Activated CD4-positive, alpha-beta memory T cell treated with anti-CD3 and anti-CD28 coated beads for 36 hours (primary cell): ENCODE measurements around the gene MPDZ. TPM values are rescaled to one million over a fixed set of nuclear protein-coding genes. Genes with fewer than 3 reads are reported as not detected.

ENCODE experiments used
- CTCF ChIA-PET: fragments of 350-600 bp; sonication (Branson Sonifier 250); formaldehyde crosslinking; loops from one replicate; lab custom pipeline; 2021; ENCODE audit warnings: antibody characterized with exemption, inconsistent platforms; lab: Charles Lee
- POLR2A ChIA-PET: fragments of 350-600 bp; sonication (Branson Sonifier 250); formaldehyde crosslinking; loops from one replicate; lab custom pipeline; 2021; ENCODE audit warnings: antibody characterized with exemption; lab: Charles Lee
- DNase-seq: peaks from one replicate; pipeline ENCODE4 v3.0.0-alpha.2; 2020
- H3K27ac Mint-ChIP-seq: one replicate; pipeline ENCODE4 v1.8.0; 2021; ENCODE audit warnings: mixed read lengths
- H3K27me3 Mint-ChIP-seq: one replicate; pipeline ENCODE4 v1.8.0; 2021; ENCODE audit warnings: mixed read lengths
- H3K36me3 Mint-ChIP-seq: one replicate; pipeline ENCODE4 v1.8.0; 2021; ENCODE audit warnings: mixed read lengths
- H3K4me1 Mint-ChIP-seq: one replicate; pipeline ENCODE4 v1.8.0; 2021; ENCODE audit warnings: low read depth, mixed read lengths
- H3K4me3 Mint-ChIP-seq: one replicate; pipeline ENCODE4 v1.8.0; 2021; ENCODE audit warnings: mild to moderate bottlenecking, mixed read lengths
- H3K9me3 Mint-ChIP-seq: one replicate; pipeline ENCODE4 v1.8.0; 2021; ENCODE audit warnings: mixed read lengths
- intact Hi-C: fragments of 100-400 bp; cut with micrococcal nuclease; formaldehyde crosslinking; loops from one replicate; pipeline ENCODE4 v1.15.1; 2023
- total RNA-seq, 2 experiments: library from RNA; stranded (reverse); gene quantifications; one replicate each; pipeline ENCODE4 v1.2.3, GENCODE V29; 2021

Gene MPDZ
- total RNA-seq, 2 experiments from 2014 or later: not detected

- intact Hi-C loops: no loop called here
- no peak overlapping the region for H3K4me3 Mint-ChIP-seq
- peaks cover 15% of the 10 kb centered on the region for H3K9me3 Mint-ChIP-seq
- no peaks in the 10 kb centered on the region for H3K36me3 Mint-ChIP-seq
- H3K4me1 Mint-ChIP-seq: no peaks in the 10 kb centered on the region
- no peak overlapping the region for H3K27ac Mint-ChIP-seq
- ChIA-PET POLR2A (no interaction called here), CTCF (no interaction called here)
- no peaks in the 10 kb centered on the region for H3K27me3 Mint-ChIP-seq
- DNase-seq: no peak
These were observed 195.4 kb downstream of the MPDZ start for GRCh38 chr9:13083963-13084528.

DNA sequence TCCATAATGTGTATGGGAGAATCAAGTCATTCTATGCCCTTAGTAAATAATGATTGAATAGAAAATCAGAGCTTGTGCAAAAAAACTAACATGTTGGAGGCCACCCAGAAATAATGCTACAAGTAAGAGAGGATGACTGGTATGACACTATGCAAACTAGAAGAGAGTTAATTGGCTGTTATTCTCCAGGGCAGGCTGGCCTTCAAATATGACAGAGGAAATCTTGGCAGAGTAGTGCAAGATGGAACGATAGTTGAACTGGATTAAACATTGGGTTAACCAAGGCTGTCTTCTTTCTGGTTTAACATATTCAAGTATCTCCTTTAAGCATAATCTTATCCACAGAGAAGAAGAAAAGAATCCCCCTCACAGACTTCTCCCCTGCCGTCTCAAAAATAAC is 196.1 kb downstream of the MPDZ start:
- no peak for DNase-seq
- Mint-ChIP-seq H3K36me3 (no peaks in the 10 kb centered on the region), H3K4me3 (no peak overlapping the region), H3K9me3 (peaks cover 15% of the 10 kb centered on the region), H3K27me3 (no peaks in the 10 kb centered on the region), H3K4me1 (no peaks in the 10 kb centered on the region), H3K27ac (no peak overlapping the region)
- CTCF ChIA-PET: no interaction called here
- POLR2A ChIA-PET: no interaction called here
- intact Hi-C loops: no loop called here

- no peaks in the 10 kb centered on the region for H3K27me3 Mint-ChIP-seq
- no peaks in the 10 kb centered on the region for H3K36me3 Mint-ChIP-seq
- no peak overlapping the region for H3K27ac Mint-ChIP-seq
- peaks cover 15% of the 10 kb centered on the region for H3K9me3 Mint-ChIP-seq
- ChIA-PET POLR2A (no interaction called here), CTCF (no interaction called here)
- no peak for DNase-seq
- intact Hi-C loops: no loop called here
- H3K4me1 Mint-ChIP-seq: no peaks in the 10 kb centered on the region
- H3K4me3 Mint-ChIP-seq: no peak overlapping the region
These were observed 196.7 kb downstream of the MPDZ start for GRCh38 chr9:13082796-13083195.

- H3K9me3 Mint-ChIP-seq: peaks cover 24% of the 10 kb centered on the region
- H3K36me3 Mint-ChIP-seq: no peaks in the 10 kb centered on the region
- POLR2A ChIA-PET: no interaction called here
- CTCF ChIA-PET: interaction anchor here (0.9 kb wide), 1 partner anchor 10 kb away, joined by 3 read pairs; no protein-coding TSS in a partner anchor
- no peak overlapping the region for H3K27ac Mint-ChIP-seq
- intact Hi-C loops: no loop called here
- no peaks in the 10 kb centered on the region for H3K4me1 Mint-ChIP-seq
- no peaks in the 10 kb centered on the region for H3K27me3 Mint-ChIP-seq
- H3K4me3 Mint-ChIP-seq: no peak overlapping the region
- DNase-seq: no peak
These were observed 201.3 kb downstream of the MPDZ start for GRCh38 chr9:13078164-13078563.

GRCh38 chr9:13076616-13077015 is 202.9 kb downstream of the MPDZ start:
- Mint-ChIP-seq H3K9me3 (peaks cover 24% of the 10 kb centered on the region), H3K4me1 (no peaks in the 10 kb centered on the region), H3K27me3 (no peaks in the 10 kb centered on the region), H3K36me3 (no peaks in the 10 kb centered on the region), H3K27ac (no peak overlapping the region), H3K4me3 (no peak overlapping the region)
- ChIA-PET POLR2A (no interaction called here), CTCF (no interaction called here)
- DNase-seq: no peak
- intact Hi-C loops: no loop called here

DNA sequence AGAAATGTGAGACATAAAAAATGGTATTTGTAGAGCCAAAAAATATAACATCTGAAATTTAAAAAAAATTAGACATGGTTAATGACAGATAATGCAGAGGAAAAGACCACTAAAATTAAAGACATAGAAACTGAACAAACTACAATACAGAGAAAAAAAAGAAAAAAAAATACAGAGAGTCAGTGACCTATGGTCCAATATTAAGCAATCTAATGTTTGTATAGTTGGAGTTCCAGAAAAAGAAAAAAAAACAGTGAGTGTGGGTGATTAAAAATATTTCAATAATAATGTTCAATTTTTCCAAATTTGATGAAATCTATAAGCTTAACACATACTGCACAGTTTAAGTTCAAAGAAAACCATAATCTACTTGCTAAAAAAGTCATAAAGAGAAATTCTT is 207.6 kb downstream of the MPDZ start:
- DNase-seq: no peak
- ChIA-PET POLR2A (no interaction called here), CTCF (no interaction called here)
- Mint-ChIP-seq H3K9me3 (peaks cover 31% of the 10 kb centered on the region), H3K36me3 (no peaks in the 10 kb centered on the region), H3K27ac (no peak overlapping the region), H3K4me3 (no peak overlapping the region), H3K27me3 (no peaks in the 10 kb centered on the region), H3K4me1 (no peaks in the 10 kb centered on the region)
- intact Hi-C loops: no loop called here

GRCh38 chr9:13070612-13071595 is 208.6 kb downstream of the MPDZ start:
- Mint-ChIP-seq H3K9me3 (peaks cover 28% of the 10 kb centered on the region), H3K36me3 (no peaks in the 10 kb centered on the region), H3K4me3 (no peak overlapping the region), H3K4me1 (no peaks in the 10 kb centered on the region), H3K27ac (no peak overlapping the region), H3K27me3 (no peaks in the 10 kb centered on the region)
- CTCF ChIA-PET: no interaction called here
- POLR2A ChIA-PET: no interaction called here
- no peak for DNase-seq
- intact Hi-C loops: no loop called here

- no peak for DNase-seq
- no peaks in the 10 kb centered on the region for H3K36me3 Mint-ChIP-seq
- ChIA-PET POLR2A (no interaction called here), CTCF (no interaction called here)
- H3K9me3 Mint-ChIP-seq: peaks cover 22% of the 10 kb centered on the region
- no peaks in the 10 kb centered on the region for H3K4me1 Mint-ChIP-seq
- no peak overlapping the region for H3K27ac Mint-ChIP-seq
- H3K4me3 Mint-ChIP-seq: no peak overlapping the region
- no peaks in the 10 kb centered on the region for H3K27me3 Mint-ChIP-seq
- intact Hi-C loops: no loop called here
These were observed 210.0 kb downstream of the MPDZ start for GRCh38 chr9:13069498-13069897.

DNA sequence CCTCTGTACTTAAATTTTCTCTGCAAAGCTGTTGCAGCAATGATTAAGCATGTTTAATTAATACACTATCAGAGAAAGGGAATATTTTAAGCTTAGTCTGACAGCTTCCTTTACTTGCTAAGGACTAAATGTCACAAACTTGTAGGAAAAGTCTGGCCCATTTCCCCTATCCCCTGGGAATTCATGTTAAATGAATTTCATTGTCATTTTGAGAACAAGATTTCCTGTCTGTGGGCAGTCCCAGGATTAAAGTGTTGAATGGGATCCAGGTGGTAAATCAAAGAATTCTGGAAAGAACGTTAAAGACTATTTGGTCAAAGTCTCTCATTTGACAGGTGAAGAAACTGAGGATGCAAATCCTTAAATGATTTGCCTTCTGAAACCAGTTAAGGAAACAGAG is 214.8 kb downstream of the MPDZ start:
- peaks cover 12% of the 10 kb centered on the region for H3K9me3 Mint-ChIP-seq
- intact Hi-C loops: no loop called here
- H3K4me1 Mint-ChIP-seq: no peaks in the 10 kb centered on the region
- H3K36me3 Mint-ChIP-seq: no peaks in the 10 kb centered on the region
- no peak overlapping the region for H3K4me3 Mint-ChIP-seq
- no peak for DNase-seq
- ChIA-PET POLR2A (no interaction called here), CTCF (no interaction called here)
- H3K27me3 Mint-ChIP-seq: no peaks in the 10 kb centered on the region
- H3K27ac Mint-ChIP-seq: no peak overlapping the region

- Mint-ChIP-seq H3K4me1 (no peaks in the 10 kb centered on the region), H3K9me3 (peaks cover 9% of the 10 kb centered on the region), H3K4me3 (no peak overlapping the region), H3K27ac (no peak overlapping the region), H3K36me3 (no peaks in the 10 kb centered on the region), H3K27me3 (no peaks in the 10 kb centered on the region)
- ChIA-PET POLR2A (no interaction called here), CTCF (no interaction called here)
- no peak for DNase-seq
- intact Hi-C loops: no loop called here
These were observed 215.5 kb downstream of the MPDZ start for GRCh38 chr9:13063880-13064459.

GRCh38 chr9:13061390-13061789 is 218.1 kb downstream of the MPDZ start:
- ChIA-PET POLR2A (no interaction called here), CTCF (no interaction called here)
- intact Hi-C loops: no loop called here
- no peak overlapping the region for H3K4me3 Mint-ChIP-seq
- H3K27ac Mint-ChIP-seq: no peak overlapping the region
- DNase-seq: no peak
- peaks cover 10% of the 10 kb centered on the region for H3K9me3 Mint-ChIP-seq
- H3K4me1 Mint-ChIP-seq: no peaks in the 10 kb centered on the region
- H3K36me3 Mint-ChIP-seq: no peaks in the 10 kb centered on the region
- no peaks in the 10 kb centered on the region for H3K27me3 Mint-ChIP-seq
